Activated T-helper 1 cell treated with Interleukin-2 at 50 U/mL for 16 hours (primary cell): ENCODE results near the gene YEATS4.
A peak's percentile ranks its signal among the peaks of the same experiment; 100 is the strongest.
"Not testable (repeated sequence)": the region's sequence is repeated elsewhere in the genome, so short reads cannot be mapped to it uniquely, and the experiment has no call there.

Experiments used
- DNase-seq: peaks from one replicate; pipeline ENCODE4 v3.0.0-alpha.2; 2020; ENCODE audit warnings: low read depth

YEATS4 gene

DNA sequence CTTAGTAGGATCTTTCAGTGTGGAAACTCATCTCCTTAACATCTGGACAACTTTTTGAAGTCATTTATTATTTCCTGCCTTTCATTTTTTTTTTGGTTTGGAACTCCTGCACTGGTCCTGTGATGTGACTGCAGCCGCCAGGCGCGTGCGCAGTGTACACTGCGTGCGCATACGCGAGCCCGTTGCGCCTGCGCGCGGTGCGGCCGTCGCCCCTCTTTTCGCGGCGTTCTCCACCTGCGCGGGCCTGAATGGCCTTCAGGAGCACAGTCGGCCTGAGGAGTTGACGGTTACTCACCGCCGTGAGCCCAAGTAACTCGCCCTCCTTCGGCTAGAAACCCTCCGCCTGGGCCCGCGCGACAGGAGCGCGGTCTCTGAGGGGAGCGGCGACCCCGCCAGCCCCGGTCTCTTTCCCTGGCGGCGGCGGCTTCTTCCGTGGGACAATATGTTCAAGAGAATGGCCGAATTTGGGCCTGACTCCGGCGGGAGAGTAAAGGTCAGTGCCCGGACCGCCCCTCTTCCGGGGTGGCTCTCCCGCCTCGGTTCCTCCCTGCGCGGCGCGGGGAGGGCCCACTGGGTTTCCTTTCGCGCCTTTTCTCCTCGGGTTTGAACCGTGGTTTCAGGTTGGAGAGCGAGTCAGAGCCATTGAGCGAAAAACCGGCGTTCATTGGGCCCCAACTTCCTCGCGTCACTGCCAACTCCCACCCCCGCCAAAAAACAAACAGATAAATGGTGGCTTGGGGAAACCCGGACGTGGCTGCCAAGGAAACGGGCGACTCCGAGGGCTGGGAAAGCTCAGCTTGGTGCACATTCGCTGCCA, at the start of gene YEATS4:
Gene YEATS4, plus strand, starts transcription at position 213 of the 817 bp plus-strand sequence. Its CDS starts 230 bp downstream, at position 443.
- peak; percentile 75 for DNase-seq

- DNase-seq = no peak
Observed at GRCh38 chr12:69313209-69313608, 46.3 kb upstream of the YEATS4 start.

- not testable (repeated sequence) for DNase-seq
Observed at GRCh38 chr12:69316784-69317183, 42.8 kb upstream of the YEATS4 start.

DNA sequence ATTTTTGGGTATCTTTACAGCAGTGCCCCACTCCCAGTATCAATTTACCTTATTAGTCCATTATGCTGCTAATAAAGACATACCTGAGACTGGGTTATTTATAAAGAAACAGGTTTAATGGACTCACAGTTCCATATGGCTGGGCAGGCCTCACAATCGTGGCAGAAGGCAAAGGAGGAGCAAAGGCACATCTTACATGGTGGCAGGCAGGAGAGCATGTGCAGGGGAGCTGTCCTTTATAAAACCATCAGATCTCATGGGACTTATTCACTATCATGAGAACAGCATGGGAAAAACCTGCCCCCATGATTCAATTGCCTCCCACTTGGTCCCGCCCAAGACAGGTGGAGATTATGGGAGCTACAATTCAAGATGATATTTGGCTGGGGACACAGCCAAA, 42.3 kb upstream of the YEATS4 start:
- DNase-seq = not testable (repeated sequence)

- DNase-seq = no peak
Observed at GRCh38 chr12:69318225-69318624, 41.3 kb upstream of the YEATS4 start.

- no peak for DNase-seq
Observed at GRCh38 chr12:69321351-69321750, 38.2 kb upstream of the YEATS4 start.

- DNase-seq = no peak
Observed at GRCh38 chr12:69324797-69325466, 34.6 kb upstream of the YEATS4 start.

GRCh38 chr12:69328426-69328825, 31.1 kb upstream of the YEATS4 start:
- DNase-seq = no peak

- peak; percentile 6 for DNase-seq
Observed at GRCh38 chr12:69329669-69330428, 29.7 kb upstream of the YEATS4 start.

- peak; percentile 54 for DNase-seq
Observed at GRCh38 chr12:69330475-69331473, 28.8 kb upstream of the YEATS4 start.

- no peak for DNase-seq
Observed at GRCh38 chr12:69331519-69331908, 28.0 kb upstream of the YEATS4 start.

DNA sequence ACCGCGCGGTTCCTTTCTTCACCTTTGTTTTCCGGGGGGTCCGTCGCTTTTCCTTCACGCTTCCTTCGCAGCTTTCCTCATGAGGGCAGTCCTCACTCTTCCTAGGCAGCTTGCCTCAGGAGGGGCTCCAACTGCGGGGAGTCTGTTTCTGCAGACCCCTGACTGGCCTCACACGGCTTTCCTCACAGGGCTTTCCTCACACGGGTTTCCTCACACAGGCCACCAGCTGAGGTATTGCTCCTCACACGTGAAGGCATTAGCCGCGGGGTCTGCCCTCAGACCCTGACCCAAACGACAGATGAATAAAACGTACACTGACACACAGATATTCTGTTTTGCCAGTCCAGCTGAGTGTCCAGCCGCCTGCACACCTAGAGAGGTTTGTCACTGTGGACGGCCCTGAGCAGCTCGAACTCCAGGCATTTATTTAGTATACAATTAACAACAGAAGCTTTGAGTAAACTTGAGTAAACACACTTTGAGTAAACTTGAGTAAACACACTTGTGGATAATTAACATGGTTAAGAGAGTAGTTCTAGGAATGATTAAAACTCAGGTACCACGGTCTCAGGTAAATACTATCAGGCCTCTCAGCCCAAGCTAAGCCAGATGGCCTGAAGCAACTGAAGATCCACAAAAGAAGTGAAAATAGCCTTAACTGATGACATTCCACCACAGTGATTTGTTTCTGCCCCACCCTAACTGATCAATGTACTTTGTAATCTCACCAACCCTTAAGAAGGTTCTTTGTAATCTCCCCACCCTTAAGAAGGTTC, 27.4 kb upstream of the YEATS4 start:
- DNase-seq = no peak

DNA sequence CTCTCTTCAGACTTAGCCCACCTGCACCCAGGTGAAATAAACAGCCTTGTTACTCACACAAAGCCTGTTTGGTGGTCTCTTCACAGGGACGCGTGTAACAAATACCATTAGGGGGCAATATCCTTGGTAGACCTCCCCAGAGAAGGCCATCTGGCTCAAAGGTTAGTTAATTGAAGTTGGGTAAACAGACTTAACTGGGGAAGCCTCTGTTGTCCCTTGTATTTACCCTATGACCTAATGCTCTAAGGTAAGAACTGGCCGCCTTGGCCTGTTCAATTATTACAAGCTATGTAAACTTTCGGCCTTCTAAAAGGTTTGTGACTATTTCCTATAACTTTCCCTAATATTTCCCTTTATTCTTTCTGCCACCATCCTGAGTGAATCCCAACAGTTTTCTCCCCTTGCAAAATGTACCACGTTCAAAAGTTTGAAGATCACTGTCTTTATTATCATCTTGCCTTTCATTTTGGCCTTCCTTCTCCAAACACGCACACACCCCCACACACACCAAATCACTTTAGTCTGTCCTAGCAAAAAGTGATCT, 26.7 kb upstream of the YEATS4 start:
- DNase-seq = no peak

DNA sequence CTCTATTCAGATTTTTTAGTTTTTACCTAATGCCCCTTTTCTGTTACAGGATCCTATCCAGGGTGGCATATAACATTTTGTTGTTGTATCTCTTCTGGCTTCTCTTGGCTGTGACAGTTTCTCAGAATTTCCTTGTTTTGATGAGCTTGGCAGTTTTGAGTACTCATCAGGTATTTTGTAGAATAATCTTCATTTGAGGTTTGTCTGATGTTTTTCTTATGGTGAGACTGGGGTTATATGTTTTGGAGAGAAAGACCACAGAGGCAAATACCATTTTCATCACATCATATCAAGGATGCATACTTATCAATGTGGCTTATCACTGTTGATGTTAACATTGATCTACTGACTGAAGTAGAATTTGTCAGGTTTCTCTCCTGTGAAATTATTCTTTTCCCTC, 25.4 kb upstream of the YEATS4 start:
- no peak for DNase-seq

DNA sequence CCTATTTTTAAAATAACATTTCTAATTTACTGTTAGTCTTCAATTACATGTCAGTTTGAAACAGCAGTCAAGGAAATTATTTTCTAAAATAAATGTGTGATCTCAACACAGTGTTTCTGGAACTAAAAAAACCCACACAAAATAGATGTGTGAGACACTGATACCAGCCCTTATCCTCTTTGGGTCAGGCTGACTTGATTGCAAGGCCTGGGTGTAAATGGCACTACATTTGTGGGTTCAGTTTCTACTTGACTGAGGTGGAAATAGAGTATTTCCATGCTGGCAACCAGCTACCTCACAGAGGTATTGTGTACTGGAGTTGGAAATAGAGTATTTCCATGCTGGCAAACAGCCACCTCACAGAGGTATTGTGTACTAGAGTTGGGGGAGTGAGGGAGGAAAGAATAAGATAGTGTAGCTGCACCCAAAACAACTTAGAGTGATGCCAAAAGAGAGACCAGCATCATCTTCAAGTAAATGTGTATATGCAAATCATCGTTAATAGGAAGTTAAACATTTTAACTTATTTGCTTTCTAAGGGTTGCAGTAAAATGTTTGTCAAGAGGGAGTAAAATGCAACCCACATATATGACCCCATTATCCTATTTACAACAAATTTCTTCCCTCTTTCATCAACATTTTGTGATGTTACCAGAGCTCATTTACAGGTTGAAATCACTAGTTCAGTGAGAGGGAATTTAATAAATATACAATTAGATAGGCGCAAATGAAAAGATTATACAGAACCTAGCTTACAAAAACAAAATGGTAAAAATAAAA, 22.0 kb upstream of the YEATS4 start:
- no peak for DNase-seq

DNA sequence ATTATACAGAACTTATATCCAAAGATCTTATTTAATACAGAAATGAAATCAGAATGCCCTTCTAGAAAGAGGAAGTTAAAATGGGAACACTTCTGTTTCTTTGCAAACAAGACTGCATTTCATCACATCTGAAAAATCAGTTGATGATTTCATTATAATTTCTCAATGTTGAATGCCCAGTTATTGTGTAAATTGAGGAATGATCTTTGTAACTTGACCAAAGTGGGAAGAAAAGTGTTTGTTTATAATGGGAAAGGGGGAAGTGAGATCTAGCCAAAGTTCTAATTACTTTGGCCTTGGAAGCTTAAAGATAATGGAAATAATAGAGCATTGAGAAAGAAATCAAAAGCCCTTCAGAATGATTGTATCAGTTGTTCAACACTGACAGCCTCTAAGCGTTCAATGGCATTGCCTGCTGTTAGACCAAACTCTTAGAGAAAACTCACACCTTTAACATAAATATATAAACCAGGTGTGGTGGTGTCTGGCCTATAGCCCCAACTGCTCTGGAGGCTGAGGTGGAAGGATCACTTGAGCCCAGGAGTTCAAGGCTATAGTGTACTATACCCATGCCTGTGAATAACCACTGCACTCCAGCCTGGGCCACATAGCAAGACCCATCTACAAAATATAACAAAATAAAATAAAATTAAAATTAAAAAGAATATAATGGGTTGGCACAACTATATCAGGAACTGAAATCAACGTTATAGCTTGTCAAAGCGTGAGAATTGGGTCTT, 21.3 kb upstream of the YEATS4 start:
- no peak for DNase-seq

DNA sequence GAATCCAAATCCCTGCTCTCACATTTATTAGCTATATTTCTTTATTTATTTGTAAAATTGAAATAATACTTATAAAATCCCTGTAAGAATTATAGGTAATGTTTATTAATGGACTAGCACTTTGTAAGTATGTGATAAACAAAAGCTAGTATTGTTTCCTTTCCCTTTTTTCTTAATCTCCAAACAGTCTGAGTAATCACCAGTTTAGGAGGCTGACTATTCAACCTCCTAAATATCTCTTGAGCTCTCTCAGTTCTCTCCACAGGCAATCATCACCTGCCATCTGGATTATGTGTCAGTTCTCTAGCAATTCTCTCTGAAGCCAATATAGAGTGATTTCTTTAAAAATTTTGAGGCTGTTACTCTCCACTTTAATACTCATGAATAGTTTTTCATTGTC, 20.6 kb upstream of the YEATS4 start:
- DNase-seq = no peak

GRCh38 chr12:69339999-69340398, 19.5 kb upstream of the YEATS4 start:
- DNase-seq = no peak

DNA sequence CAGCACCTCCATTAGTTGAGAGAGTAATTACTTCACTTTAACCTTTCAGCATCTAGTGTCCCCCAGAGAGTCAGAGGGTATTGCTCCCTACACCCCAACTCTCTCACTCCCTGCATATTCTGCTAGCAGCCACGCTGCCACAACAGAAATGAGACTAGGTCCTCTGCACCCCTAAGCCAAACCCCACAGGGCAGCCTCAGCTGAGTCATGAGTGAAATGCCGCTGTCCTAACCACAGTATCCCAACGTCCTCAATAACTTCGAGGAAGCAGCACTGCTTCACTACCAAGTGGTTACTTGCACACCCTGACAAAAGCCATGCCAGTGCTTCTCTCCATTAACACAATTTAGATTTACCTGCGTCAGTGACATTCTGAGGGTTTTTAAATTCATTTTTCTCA, 18.2 kb upstream of the YEATS4 start:
- no peak for DNase-seq
